Peyer's patch (tissue), 4 donors: ENCODE results near the gene C13orf42. TPM values are rescaled to one million over a fixed set of nuclear protein-coding genes. Genes with fewer than 3 reads are reported as not detected.

ENCODE experiments used
- DNase-seq, 3 donors: peaks; one replicate each; pipeline ENCODE4 v3.0.0-alpha.2; 2017 to 2019
- H3K27ac ChIP-seq, 4 donors: fragments of 200-600 bp; sonication (generic); one replicate each; pipeline ENCODE4 v1.5.1; 2016 to 2019
- H3K27me3 ChIP-seq, 2 donors: fragments of 200-600 bp; sonication (generic); one replicate each; pipeline ENCODE4 v1.5.1; 2019
- H3K36me3 ChIP-seq, 3 donors: fragments of 200-600 bp; sonication (generic); one replicate each; pipeline ENCODE4 v1.5.1; 2016 to 2019
- H3K4me1 ChIP-seq, 4 donors: fragments of 200-600 bp; sonication (generic); one replicate each; pipeline ENCODE4 v1.5.1; 2016 to 2019
- H3K4me3 ChIP-seq, 4 donors: fragments of 200-600 bp; sonication (generic); 1 replicate in 3 of 4; 2 replicates in 1 of 4; pipeline ENCODE4 v1.5.1; 2016 to 2019; ENCODE audit warnings: mild to moderate bottlenecking in 1 of 4
- H3K9me3 ChIP-seq, 4 donors: fragments of 200-600 bp; sonication (generic); one replicate each; pipeline ENCODE4 v1.5.1; 2016 to 2019; ENCODE audit warnings: mild to moderate bottlenecking in 1 of 4
- POLR2A ChIP-seq, 2 donors: fragments of 450-650 bp; IDR thresholded peaks; one replicate each; pipeline ENCODE4 v1.5.1; 2017; ENCODE audit warnings: antibody characterized with exemption in 2 of 2, mild to moderate bottlenecking in 2 of 2, moderate library complexity in 2 of 2
- total RNA-seq, 4 donors: library from RNA; depleted of rRNA; stranded (reverse); fragments of >200 nt; gene quantifications; one replicate each; pipeline ENCODE4 v1.1.0, GENCODE V29; 2016
- TF ChIP-seq, protein P1 (sequence below), 6 experiments: fragments of 450-650 bp in 4 of 6; fragments of 200-600 bp in 2 of 6; sonication (generic) in 1 of 6; IDR thresholded peaks; one replicate each; pipeline ENCODE4 v1.5.1; 2017 to 2019; ENCODE audit warnings: antibody characterized with exemption in 6 of 6, mild to moderate bottlenecking in 3 of 6, moderate library complexity in 1 of 6

C13orf42 gene
- total RNA-seq, 4 donors from 2014 or later, result not detected

DNA sequence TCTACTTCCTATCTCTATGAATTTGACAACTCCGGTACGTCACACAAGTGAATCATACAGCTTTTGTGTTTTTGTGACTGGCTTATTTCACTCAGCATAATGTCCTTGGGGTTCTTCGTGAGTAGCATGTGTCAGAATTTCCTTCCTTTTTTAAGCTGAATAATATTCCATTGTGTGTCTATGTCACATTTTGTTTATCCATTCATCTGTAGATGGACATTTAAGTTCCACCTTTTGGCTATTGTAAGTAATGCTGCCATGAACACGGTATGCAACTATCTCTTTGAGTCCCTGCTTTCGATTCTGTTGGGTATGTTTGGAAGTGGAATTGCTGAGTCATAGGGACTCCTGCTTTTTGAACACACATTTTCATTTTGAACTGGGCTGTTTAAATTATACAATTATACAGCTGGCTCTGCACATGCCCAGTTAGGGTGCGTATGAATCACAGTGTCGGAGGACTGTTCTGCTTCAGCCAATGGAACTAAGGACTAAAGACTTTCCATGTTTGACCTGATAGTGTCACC is 43.0 kb upstream of the C13orf42 start:
- no peak for DNase-seq
- no peaks in the 10 kb centered on the region for H3K36me3 ChIP-seq
- H3K27me3 ChIP-seq, result no peaks in the 10 kb centered on the region
- H3K4me1 ChIP-seq, result no peaks in the 10 kb centered on the region
- no peaks in the 10 kb centered on the region for H3K9me3 ChIP-seq
- H3K4me3 ChIP-seq, result no peak overlapping the region
- no peak overlapping the region for H3K27ac ChIP-seq
- no peak for TF ChIP-seq POLR2A (IDR thresholded peaks at IDR 0.05)
- TF ChIP-seq, protein P1, sequence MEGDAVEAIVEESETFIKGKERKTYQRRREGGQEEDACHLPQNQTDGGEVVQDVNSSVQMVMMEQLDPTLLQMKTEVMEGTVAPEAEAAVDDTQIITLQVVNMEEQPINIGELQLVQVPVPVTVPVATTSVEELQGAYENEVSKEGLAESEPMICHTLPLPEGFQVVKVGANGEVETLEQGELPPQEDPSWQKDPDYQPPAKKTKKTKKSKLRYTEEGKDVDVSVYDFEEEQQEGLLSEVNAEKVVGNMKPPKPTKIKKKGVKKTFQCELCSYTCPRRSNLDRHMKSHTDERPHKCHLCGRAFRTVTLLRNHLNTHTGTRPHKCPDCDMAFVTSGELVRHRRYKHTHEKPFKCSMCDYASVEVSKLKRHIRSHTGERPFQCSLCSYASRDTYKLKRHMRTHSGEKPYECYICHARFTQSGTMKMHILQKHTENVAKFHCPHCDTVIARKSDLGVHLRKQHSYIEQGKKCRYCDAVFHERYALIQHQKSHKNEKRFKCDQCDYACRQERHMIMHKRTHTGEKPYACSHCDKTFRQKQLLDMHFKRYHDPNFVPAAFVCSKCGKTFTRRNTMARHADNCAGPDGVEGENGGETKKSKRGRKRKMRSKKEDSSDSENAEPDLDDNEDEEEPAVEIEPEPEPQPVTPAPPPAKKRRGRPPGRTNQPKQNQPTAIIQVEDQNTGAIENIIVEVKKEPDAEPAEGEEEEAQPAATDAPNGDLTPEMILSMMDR (IDR thresholded peaks at IDR 0.05), result no peak

- Histone ChIP-seq H3K4me3 (no peak overlapping the region), H3K36me3 (no peaks in the 10 kb centered on the region), H3K4me1 (no peaks in the 10 kb centered on the region), H3K9me3 (no peaks in the 10 kb centered on the region), H3K27ac (no peak overlapping the region), H3K27me3 (no peaks in the 10 kb centered on the region)
- DNase-seq, result no peak
- TF ChIP-seq, protein P1 (IDR thresholded peaks at IDR 0.05), result no peak
- TF ChIP-seq POLR2A (IDR thresholded peaks at IDR 0.05), result no peak
Observed at GRCh38 chr13:51153527-51153926, 42.5 kb upstream of the C13orf42 start.

- no peaks in the 10 kb centered on the region for H3K27me3 ChIP-seq
- H3K27ac ChIP-seq, result no peak overlapping the region
- no peaks in the 10 kb centered on the region for H3K4me1 ChIP-seq
- no peak overlapping the region for H3K4me3 ChIP-seq
- TF ChIP-seq, protein P1 (IDR thresholded peaks at IDR 0.05), result no peak
- TF ChIP-seq POLR2A (IDR thresholded peaks at IDR 0.05), result no peak
- no peak for DNase-seq
- H3K9me3 ChIP-seq, result no peaks in the 10 kb centered on the region
- H3K36me3 ChIP-seq, result no peaks in the 10 kb centered on the region
Observed at GRCh38 chr13:51152701-51153100, 41.6 kb upstream of the C13orf42 start.

GRCh38 chr13:51151463-51151862 is 40.4 kb upstream of the C13orf42 start:
- H3K9me3 ChIP-seq, result no peaks in the 10 kb centered on the region
- no peaks in the 10 kb centered on the region for H3K36me3 ChIP-seq
- H3K27ac ChIP-seq, result no peak overlapping the region
- no peak for DNase-seq
- no peaks in the 10 kb centered on the region for H3K27me3 ChIP-seq
- H3K4me1 ChIP-seq, result no peaks in the 10 kb centered on the region
- no peak overlapping the region for H3K4me3 ChIP-seq
- TF ChIP-seq, protein P1 (IDR thresholded peaks at IDR 0.05), result no peak
- no peak for TF ChIP-seq POLR2A (IDR thresholded peaks at IDR 0.05)

- no peak for DNase-seq
- H3K9me3 ChIP-seq, result no peaks in the 10 kb centered on the region
- no peaks in the 10 kb centered on the region for H3K36me3 ChIP-seq
- no peak overlapping the region for H3K4me3 ChIP-seq
- H3K27me3 ChIP-seq, result no peaks in the 10 kb centered on the region
- TF ChIP-seq POLR2A (IDR thresholded peaks at IDR 0.05), result no peak
- TF ChIP-seq, protein P1 (IDR thresholded peaks at IDR 0.05), result peak in 4 of 6 experiments; percentile 20 to 36 (median 28)
- no peaks in the 10 kb centered on the region for H3K4me1 ChIP-seq
- H3K27ac ChIP-seq, result no peak overlapping the region
Observed at GRCh38 chr13:51148952-51149573, 38.0 kb upstream of the C13orf42 start.
